CD4-positive, CD25-positive, alpha-beta regulatory T cell (primary cell): ENCODE results near the gene TOR1AIP2. TPM values are rescaled to one million over a fixed set of nuclear protein-coding genes. Genes with fewer than 3 reads are reported as not detected.
"Not testable (repeated sequence)": the region's sequence is repeated elsewhere in the genome, so short reads cannot be mapped to it uniquely, and the experiment has no call there.

Experiments used
- ATAC-seq, 2 donors: fragments of 150-1000 bp; cut with Tn5 transposase; one replicate each; pipeline ENCODE4 v1.10.0; 2021; ENCODE audit warnings: low read depth in 2 of 2, moderate number of reproducible peaks in 2 of 2, moderate library complexity in 1 of 2
- DNase-seq, 3 donors: peaks; one replicate each; pipeline versions ENCODE4 v3.0.0 to v3.0.0-alpha.2; 2012 to 2022; ENCODE audit warnings: mixed read lengths in 1 of 3
- H3K27ac ChIP-seq: one replicate; pipeline ENCODE4 v1.7.0; 2013; ENCODE audit warnings: mild to moderate bottlenecking, low read length; ENCODE audit not compliant: insufficient read depth, poor library complexity, severe bottlenecking
- H3K27me3 ChIP-seq: one replicate; pipeline ENCODE4 v1.7.0; 2013; ENCODE audit warnings: low read length; ENCODE audit not compliant: control insufficient read depth, insufficient read depth
- H3K36me3 ChIP-seq: one replicate; pipeline ENCODE4 v1.7.0; 2013; ENCODE audit warnings: mild to moderate bottlenecking, low read length, moderate library complexity; ENCODE audit not compliant: control insufficient read depth, insufficient read depth
- H3K4me1 ChIP-seq: 2 replicates; pipeline ENCODE4 v1.7.0; 2013; ENCODE audit warnings: mild to moderate bottlenecking, low read length; ENCODE audit not compliant: insufficient read depth, control insufficient read depth, poor library complexity, severe bottlenecking
- H3K4me3 ChIP-seq: one replicate; pipeline ENCODE4 v1.7.0; 2013; ENCODE audit warnings: low read depth, mild to moderate bottlenecking, low read length, moderate library complexity
- H3K9me3 ChIP-seq, 2 experiments: 1 replicate in 1 of 2; 2 replicates in 1 of 2; pipeline ENCODE4 v1.7.0; 2013; ENCODE audit warnings: low read length in 2 of 2, mild to moderate bottlenecking in 1 of 2, moderate library complexity in 1 of 2; ENCODE audit not compliant: control insufficient read depth in 2 of 2
- H3K27ac Mint-ChIP-seq, 3 donors: one replicate each; pipeline ENCODE4 v1.8.0; 2020 to 2022; ENCODE audit warnings: mild to moderate bottlenecking in 3 of 3, mixed read lengths in 3 of 3, moderate library complexity in 2 of 3
- H3K27me3 Mint-ChIP-seq: one replicate; pipeline ENCODE4 v1.8.0; 2022; ENCODE audit warnings: mild to moderate bottlenecking, mixed read lengths
- H3K36me3 Mint-ChIP-seq: one replicate; pipeline ENCODE4 v1.8.0; 2020; ENCODE audit warnings: mixed read lengths
- H3K4me1 Mint-ChIP-seq, 4 donors: one replicate each; pipeline ENCODE4 v1.8.0; 2020 to 2022; ENCODE audit warnings: mixed read lengths in 4 of 4, mild to moderate bottlenecking in 1 of 4
- H3K4me3 Mint-ChIP-seq, 4 donors: one replicate each; pipeline ENCODE4 v1.8.0; 2020 to 2022; ENCODE audit warnings: mild to moderate bottlenecking in 4 of 4, mixed read lengths in 4 of 4, moderate library complexity in 3 of 4
- H3K9me3 Mint-ChIP-seq, 7 donors: one replicate each; pipeline ENCODE4 v1.8.0; 2020 to 2022; ENCODE audit warnings: mixed read lengths in 7 of 7, mild to moderate bottlenecking in 3 of 7, moderate library complexity in 2 of 7
- polyA plus RNA-seq, 4 donors: library from polyadenylated mRNA; unstranded; fragments of 300-500 nt; fragmentation: Illumina TruSeq; gene quantifications; one replicate each; pipeline ENCODE4 v1.2.3, GENCODE V29; 2021
- total RNA-seq: library from RNA; stranded (reverse); gene quantifications from one replicate; pipeline ENCODE4 v1.2.3, GENCODE V29; 2022

Gene TOR1AIP2
- total and polyA plus RNA-seq, 5 donors from 2014 or later = 8.1 to 81.0 (median 13.6) TPM

GRCh38 chr1:179809506-179810366, 67.9 kb downstream of the TOR1AIP2 start:
- peak overlapping the region in 2 of 3 donors; percentile 3 to 8 for H3K27ac Mint-ChIP-seq

GRCh38 chr1:179808503-179808902, 69.1 kb downstream of the TOR1AIP2 start:
- no peak overlapping the region for H3K27ac ChIP-seq
- H3K27me3 ChIP-seq = no peaks in the 10 kb centered on the region
- Mint-ChIP-seq H3K27ac (no peak overlapping the region), H3K4me3 (no peak overlapping the region), H3K9me3 (no peaks in the 10 kb centered on the region), H3K27me3 (peaks cover 12% of the 10 kb centered on the region), H3K4me1 (peaks cover 0 to 7% (median 3%) of the 10 kb centered on the region in 4 donors), H3K36me3 (no peaks in the 10 kb centered on the region)
- no peak overlapping the region for H3K4me3 ChIP-seq
- H3K4me1 ChIP-seq = no peaks in the 10 kb centered on the region
- no peaks in the 10 kb centered on the region for H3K9me3 ChIP-seq
- ATAC-seq (no peak), DNase-seq (no peak)
- H3K36me3 ChIP-seq = no peaks in the 10 kb centered on the region

More at GRCh38 chr1:179809506-179810366, 67.9 kb downstream of the TOR1AIP2 start:
- H3K4me3 ChIP-seq = no peak overlapping the region
- no peaks in the 10 kb centered on the region for H3K27me3 ChIP-seq
- Mint-ChIP-seq H3K4me3 (peak overlapping the region in 2 of 4 donors; percentile 0 to 66), H3K27me3 (peaks cover 12% of the 10 kb centered on the region), H3K9me3 (no peaks in the 10 kb centered on the region), H3K4me1 (peaks cover 0 to 13% (median 8%) of the 10 kb centered on the region in 4 donors), H3K36me3 (no peaks in the 10 kb centered on the region)
- H3K4me1 ChIP-seq = peaks cover 9% of the 10 kb centered on the region
- DNase-seq (peak; percentile 43 to 76 (median 70)), ATAC-seq (peak; percentile 58 to 67)
- H3K36me3 ChIP-seq = no peaks in the 10 kb centered on the region
- no peak overlapping the region for H3K27ac ChIP-seq
- no peaks in the 10 kb centered on the region for H3K9me3 ChIP-seq

GRCh38 chr1:179807691-179808485, 69.7 kb downstream of the TOR1AIP2 start:
- no peaks in the 10 kb centered on the region for H3K9me3 Mint-ChIP-seq
- DNase-seq = no peak
- H3K4me3 ChIP-seq = no peak overlapping the region
- peak overlapping the region in 1 of 3 donors; percentile 27 for H3K27ac Mint-ChIP-seq
- no peaks in the 10 kb centered on the region for H3K9me3 ChIP-seq
- no peaks in the 10 kb centered on the region for H3K36me3 Mint-ChIP-seq
- ATAC-seq = no peak
- peaks cover 12% of the 10 kb centered on the region for H3K27me3 Mint-ChIP-seq
- peaks cover 0 to 7% (median 3%) of the 10 kb centered on the region in 4 donors for H3K4me1 Mint-ChIP-seq
- H3K36me3 ChIP-seq = no peaks in the 10 kb centered on the region
- no peak overlapping the region for H3K4me3 Mint-ChIP-seq
- no peaks in the 10 kb centered on the region for H3K4me1 ChIP-seq
- no peaks in the 10 kb centered on the region for H3K27me3 ChIP-seq
- H3K27ac ChIP-seq = no peak overlapping the region

- Mint-ChIP-seq H3K27me3 (peaks cover 15% of the 10 kb centered on the region), H3K27ac (no peak overlapping the region), H3K4me1 (peaks cover 0 to 7% (median 3%) of the 10 kb centered on the region in 4 donors), H3K36me3 (no peaks in the 10 kb centered on the region), H3K4me3 (no peak overlapping the region), H3K9me3 (no peaks in the 10 kb centered on the region)
- Histone ChIP-seq H3K36me3 (no peaks in the 10 kb centered on the region), H3K9me3 (no peaks in the 10 kb centered on the region), H3K27me3 (no peaks in the 10 kb centered on the region), H3K4me3 (no peak overlapping the region), H3K27ac (no peak overlapping the region), H3K4me1 (no peaks in the 10 kb centered on the region)
- ATAC-seq = no peak
- no peak for DNase-seq
These were observed 70.3 kb downstream of the TOR1AIP2 start for GRCh38 chr1:179807291-179807690.

- no peaks in the 10 kb centered on the region for H3K4me1 ChIP-seq
- no peak overlapping the region for H3K4me3 Mint-ChIP-seq
- H3K4me3 ChIP-seq = no peak overlapping the region
- ATAC-seq (no peak), DNase-seq (no peak)
- no peak overlapping the region for H3K27ac Mint-ChIP-seq
- H3K27me3 Mint-ChIP-seq = peaks cover 16% of the 10 kb centered on the region
- no peak overlapping the region for H3K27ac ChIP-seq
- no peaks in the 10 kb centered on the region for H3K36me3 ChIP-seq
- no peaks in the 10 kb centered on the region for H3K9me3 Mint-ChIP-seq
- H3K27me3 ChIP-seq = no peaks in the 10 kb centered on the region
- H3K9me3 ChIP-seq = no peaks in the 10 kb centered on the region
- peaks cover 0 to 7% (median 3%) of the 10 kb centered on the region in 4 donors for H3K4me1 Mint-ChIP-seq
- H3K36me3 Mint-ChIP-seq = no peaks in the 10 kb centered on the region
These were observed 71.3 kb downstream of the TOR1AIP2 start for GRCh38 chr1:179806333-179806732.

GRCh38 chr1:179805291-179806195, 72.1 kb downstream of the TOR1AIP2 start:
- no peak overlapping the region for H3K4me3 Mint-ChIP-seq
- Histone ChIP-seq H3K27ac (no peak overlapping the region), H3K4me3 (no peak overlapping the region), H3K36me3 (no peaks in the 10 kb centered on the region), H3K4me1 (no peaks in the 10 kb centered on the region), H3K9me3 (no peaks in the 10 kb centered on the region), H3K27me3 (no peaks in the 10 kb centered on the region)
- H3K9me3 Mint-ChIP-seq = no peaks in the 10 kb centered on the region
- no peaks in the 10 kb centered on the region for H3K36me3 Mint-ChIP-seq
- H3K27ac Mint-ChIP-seq = no peak overlapping the region
- ATAC-seq (no peak), DNase-seq (no peak)
- peaks cover 0 to 7% (median 3%) of the 10 kb centered on the region in 4 donors for H3K4me1 Mint-ChIP-seq
- peaks cover 16% of the 10 kb centered on the region for H3K27me3 Mint-ChIP-seq

GRCh38 chr1:179804417-179804816, 73.2 kb downstream of the TOR1AIP2 start:
- not testable (repeated sequence) for H3K4me3 ChIP-seq, H3K9me3 ChIP-seq, H3K27ac ChIP-seq, H3K27me3 ChIP-seq, H3K27ac Mint-ChIP-seq, H3K36me3 ChIP-seq, H3K4me1 Mint-ChIP-seq, H3K36me3 Mint-ChIP-seq, H3K27me3 Mint-ChIP-seq, H3K4me1 ChIP-seq, H3K9me3 Mint-ChIP-seq, H3K4me3 Mint-ChIP-seq, DNase-seq, ATAC-seq
